ENCODE results near the gene SEPTIN5. TPM values are rescaled to one million over a fixed set of nuclear protein-coding genes. Genes with fewer than 3 reads are reported as not detected.

SEPTIN5 gene
- total RNA-seq, 1 experiment from 2014 or later: 46.2 TPM

DNA sequence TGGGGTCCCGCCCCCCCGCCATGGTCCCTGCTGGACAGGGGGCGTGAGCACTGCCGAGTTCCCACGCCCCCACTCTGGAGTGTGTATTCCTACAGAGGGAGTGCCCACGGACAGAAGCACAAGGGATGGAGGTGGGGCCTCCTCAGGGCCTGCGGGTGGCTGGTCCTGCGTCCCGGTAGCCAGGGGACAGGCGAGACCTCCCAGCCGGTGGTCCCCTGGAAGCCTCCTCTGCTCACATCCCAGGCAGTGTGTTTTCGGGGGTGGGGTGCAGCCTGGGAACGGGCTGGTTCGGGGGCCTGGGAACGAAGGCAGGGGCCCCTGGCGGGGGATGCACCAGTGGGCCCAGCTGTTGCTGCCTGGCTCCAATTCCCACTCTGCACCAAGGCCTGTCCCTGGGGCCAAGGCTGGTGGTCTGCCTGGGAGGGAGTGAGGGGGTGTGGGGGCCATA lies 25.2 kb downstream of the SEPTIN5 start:
- in situ Hi-C loops (cut with HindIII; ENCODE audit: low pct_unique_long_range_greater_than_20kb, low sequenced_read_pairs): no loop called here
- no peak for DNase-seq (ENCODE audit: low read depth)

DNA sequence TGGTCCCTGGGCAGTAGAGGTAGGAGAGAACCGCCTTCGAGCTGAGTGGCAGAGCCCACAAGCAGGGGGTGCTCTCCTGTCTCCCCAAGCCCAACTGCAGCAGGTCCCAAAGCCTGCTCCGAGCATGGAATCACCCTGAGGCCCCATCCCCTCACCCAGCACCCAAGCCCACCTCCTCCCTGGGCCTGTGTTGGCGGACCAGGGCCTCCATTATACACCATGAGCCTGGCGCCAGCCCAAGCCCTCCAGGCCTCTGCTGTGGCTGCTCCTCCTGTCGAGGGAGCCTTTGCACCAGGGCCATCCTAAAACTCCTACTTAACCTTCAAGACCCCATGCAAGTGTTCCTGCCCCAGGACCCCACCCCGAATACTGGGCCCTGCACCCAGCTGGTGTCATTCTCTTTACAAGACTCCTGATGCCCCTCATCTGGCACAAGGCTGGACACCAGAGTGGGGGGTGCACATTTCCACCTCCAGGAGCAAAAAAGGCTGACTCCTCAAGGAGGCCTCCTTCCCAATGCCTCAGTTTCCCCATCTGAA lies 25.7 kb downstream of the SEPTIN5 start:
- in situ Hi-C loops (cut with HindIII; ENCODE audit: low pct_unique_long_range_greater_than_20kb, low sequenced_read_pairs): no loop called here

DNA sequence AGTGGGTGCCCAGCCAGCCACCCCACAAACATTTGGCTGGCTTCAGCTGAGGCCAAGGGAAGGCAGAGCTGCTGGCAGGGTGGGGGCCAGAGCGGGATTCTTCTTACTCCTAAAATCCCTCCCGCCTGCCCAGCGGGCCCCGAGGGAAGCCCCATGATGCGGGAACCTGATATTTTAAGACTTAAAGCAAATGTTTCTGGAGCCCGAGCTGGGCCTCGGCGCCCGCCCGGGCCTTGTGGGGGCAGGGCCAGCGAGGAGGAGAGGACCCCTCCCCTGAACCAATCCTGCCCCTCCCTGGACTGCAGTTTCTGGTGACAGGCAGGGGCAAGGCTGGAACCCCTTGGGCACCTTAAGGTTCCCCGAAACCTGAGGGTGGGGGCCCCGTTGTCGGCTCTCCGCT lies 26.3 kb downstream of the SEPTIN5 start:
- no peak for DNase-seq (ENCODE audit: low read depth)
- in situ Hi-C loops (cut with HindIII; ENCODE audit: low pct_unique_long_range_greater_than_20kb, low sequenced_read_pairs): no loop called here

More for the DNA sequence above, 25.7 kb downstream of the SEPTIN5 start:
- DNase-seq (ENCODE audit: low read depth): no peak

DNA sequence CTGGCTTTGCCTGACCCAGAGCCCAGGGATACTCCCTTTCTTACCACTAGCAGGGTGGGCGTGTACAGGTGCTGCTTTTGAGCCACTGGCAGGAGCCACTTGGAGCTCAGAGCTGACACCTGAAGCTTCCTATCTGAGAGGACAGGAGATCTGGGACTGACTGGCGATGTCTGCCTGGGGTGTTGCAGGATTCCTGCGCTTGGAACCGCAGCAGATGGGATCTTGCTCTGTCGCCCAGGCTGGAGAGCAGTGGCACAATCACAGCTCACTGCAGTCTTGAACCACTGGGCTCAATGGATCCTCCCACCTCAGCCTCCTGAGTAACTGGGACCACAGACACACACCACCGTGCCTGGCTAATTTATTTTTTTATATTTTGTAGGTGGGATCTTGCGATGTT lies 26.8 kb downstream of the SEPTIN5 start:
- in situ Hi-C loops (cut with HindIII; ENCODE audit: low pct_unique_long_range_greater_than_20kb, low sequenced_read_pairs): no loop called here
- no peak for DNase-seq (ENCODE audit: low read depth)

DNA sequence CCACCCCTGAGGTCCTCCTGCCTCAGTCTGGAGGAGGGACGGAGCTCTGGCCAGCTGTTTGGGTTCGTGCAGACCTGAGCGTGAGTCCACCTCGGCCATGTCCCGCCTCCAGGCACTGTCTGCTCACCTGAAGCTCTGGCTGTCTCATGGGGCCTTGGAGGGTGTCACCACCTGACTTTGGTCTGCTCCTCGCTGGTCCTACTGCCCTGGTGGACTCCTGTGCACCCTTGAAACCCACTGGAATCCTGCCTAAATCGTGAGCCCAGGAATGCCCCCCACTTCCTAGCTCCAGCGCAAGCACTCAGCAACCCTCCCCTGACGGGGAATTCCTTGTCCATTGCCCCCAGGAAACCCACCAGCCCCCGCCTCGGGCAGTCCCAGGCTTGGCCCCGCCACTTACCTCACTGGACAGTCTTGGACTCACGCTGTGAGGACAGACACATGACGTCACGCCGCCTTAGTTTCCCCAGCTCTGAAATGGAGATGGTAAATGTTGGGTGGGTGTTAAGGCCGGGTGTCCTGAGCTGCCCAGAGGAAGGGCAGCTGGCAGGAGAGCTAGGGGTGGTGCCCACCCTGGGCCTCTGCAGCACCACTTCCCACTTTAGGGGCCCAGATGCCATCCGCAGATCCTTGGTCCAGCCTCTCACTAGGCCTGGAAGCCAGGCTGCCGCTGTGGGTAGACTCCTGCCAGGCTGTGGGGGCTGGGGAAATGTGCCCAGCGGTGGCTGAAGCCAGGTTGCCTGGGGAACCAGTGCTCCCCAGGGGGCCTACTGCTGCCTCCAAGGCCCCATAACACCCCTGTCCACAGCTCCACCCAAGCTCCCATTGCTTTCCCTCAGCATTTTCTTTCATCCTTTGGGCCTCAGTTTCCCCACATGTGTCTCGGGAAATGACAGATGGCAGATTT lies 28.1 kb downstream of the SEPTIN5 start:
- no peak for DNase-seq (ENCODE audit: low read depth)
- in situ Hi-C loops (cut with HindIII; ENCODE audit: low pct_unique_long_range_greater_than_20kb, low sequenced_read_pairs): no loop called here

DNA sequence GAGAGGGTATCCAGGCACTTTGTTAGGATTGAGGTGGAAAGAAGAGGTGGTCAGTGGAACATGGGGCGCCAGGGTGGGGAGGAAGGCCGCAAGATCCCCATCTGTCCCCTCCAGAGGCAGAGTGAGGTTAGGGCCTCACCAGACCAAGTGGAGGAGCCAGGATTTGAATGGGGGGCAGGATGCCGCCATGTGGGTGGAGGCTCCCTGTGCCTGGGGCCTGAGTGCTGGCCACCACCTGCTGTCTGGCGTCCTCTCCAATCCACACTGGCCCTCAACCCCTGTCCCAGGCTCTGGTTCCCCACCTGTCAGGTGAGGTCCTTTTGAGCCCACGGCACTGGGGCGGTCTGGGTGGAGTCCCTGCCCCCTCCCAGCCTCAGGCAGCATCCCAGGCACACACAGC lies 28.8 kb downstream of the SEPTIN5 start:
- DNase-seq (ENCODE audit: low read depth): no peak
- in situ Hi-C loops (cut with HindIII; ENCODE audit: low pct_unique_long_range_greater_than_20kb, low sequenced_read_pairs): no loop called here

DNA sequence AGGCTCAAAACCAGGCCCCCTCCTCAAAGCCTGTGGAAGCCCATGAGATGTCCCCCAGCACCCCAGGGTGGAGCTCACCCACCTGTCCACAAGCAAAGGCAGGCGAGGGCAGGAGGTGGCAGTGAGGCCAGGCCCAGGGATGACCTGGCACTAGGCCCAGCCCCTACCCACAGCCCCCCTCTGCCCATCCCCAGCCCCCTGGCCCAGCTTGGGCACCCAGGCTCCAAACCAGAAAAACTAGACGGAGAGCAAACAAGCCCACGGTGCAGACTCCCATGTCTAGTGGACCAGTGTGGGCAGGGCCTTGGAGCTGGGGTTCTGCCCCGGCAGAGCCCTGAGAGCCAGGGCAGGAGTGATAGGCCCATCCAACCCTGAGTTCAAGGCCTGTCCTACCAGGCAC lies 29.3 kb downstream of the SEPTIN5 start:
- no peak for DNase-seq (ENCODE audit: low read depth)
- in situ Hi-C loops (cut with HindIII; ENCODE audit: low pct_unique_long_range_greater_than_20kb, low sequenced_read_pairs): no loop called here

DNA sequence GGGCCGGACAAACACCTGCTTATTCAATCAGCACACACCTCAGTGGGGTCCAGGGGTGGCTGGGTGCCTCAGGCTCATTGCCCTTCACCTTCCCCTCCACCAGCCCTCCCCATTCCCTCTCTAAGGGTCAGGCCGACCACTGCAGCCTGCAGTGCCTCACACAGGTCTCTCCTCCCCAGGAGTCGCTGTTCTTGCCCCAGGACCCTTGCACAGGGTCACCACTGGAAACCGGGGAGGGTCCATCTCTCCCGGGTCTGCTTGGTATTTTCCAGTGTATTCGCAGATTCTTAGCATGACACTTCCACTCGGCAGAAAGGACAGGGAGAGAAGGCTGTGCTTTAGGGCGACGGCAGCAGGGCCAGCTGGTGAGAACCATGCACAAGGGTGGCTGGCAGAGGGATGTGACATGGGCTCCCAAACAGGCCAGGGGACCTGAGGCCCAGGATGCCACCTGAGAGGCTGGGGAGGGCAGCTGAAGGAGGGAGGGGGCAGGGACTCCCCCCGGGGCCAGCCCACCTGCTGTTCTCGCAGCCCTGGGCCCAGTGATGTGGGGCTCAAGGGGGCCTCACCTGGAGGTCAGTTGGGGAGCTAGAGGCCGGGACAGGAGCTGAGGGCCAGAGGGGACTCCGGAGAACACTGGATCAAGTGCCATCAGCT lies 30.2 kb downstream of the SEPTIN5 start:
- in situ Hi-C loops (cut with HindIII; ENCODE audit: low pct_unique_long_range_greater_than_20kb, low sequenced_read_pairs): no loop called here
- no peak for DNase-seq (ENCODE audit: low read depth)

DNA sequence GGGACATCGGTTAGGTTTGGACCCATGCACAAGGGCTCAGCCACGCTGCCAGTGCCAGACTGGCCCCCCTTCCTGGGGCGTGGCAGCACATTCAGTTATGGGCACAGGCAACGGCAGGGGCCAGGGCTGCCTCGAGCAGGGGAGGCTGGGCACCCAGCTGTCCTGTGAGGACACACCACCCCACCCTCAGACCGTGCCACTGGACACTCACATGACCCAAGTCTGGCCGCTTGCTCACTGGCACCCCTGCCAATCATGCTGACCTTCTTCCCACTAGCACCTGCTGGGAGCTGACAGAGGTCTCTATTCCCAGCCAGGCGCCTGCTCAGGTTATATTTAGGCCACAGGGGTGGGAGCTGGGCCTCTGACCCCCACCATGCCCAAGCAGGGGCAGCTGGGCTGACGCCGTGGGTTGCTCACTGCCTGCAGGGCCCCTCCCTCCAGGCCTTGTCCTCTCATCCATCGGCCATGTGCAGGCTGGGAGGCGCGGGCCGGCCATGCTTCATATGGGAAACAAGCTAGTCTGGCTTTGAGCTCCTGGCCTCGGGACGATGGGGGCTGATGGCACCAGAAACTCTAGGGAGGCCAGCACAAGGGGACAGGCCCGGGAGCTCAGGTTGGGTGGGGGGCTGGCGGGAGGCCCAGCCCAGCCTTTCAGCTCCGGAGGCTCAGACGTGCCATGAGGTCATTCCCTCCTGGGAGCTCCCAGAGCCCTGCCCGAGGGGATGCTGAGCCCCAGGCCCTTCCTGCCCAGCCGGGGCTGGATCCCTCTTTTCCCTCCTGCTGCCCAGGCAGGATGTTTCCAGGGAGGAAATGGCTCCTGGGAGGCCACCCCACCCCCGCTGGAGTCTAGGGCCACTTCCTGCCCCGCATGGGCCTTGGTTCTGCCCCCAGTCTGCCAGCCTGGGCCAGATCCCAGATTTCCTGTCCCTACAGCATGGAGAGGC lies 31.1 kb downstream of the SEPTIN5 start:
- in situ Hi-C loops (cut with HindIII; ENCODE audit: low pct_unique_long_range_greater_than_20kb, low sequenced_read_pairs): no loop called here
- no peak for DNase-seq (ENCODE audit: low read depth)

DNA sequence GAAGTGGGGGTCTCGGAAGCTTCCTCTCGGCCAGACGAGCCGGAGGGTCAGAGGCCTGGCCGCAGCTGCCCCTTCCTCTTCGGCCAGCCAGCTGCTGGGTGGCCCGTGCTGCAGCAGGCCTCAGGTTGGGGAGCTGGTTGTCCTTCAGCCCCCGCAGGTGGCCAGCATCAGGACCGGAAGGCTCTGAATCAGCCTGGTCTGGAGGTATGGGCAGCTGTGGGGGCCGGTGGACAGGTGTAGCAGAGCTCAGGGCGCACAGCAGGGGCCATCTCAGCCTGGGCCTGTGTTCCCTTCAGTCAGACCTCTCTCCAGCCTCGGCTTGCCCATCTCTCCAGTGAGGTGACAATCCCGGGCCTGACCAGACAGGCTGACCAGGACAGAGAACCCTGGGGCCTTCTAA lies 32.4 kb downstream of the SEPTIN5 start:
- DNase-seq (ENCODE audit: low read depth): no peak
- in situ Hi-C loops (cut with HindIII; ENCODE audit: low pct_unique_long_range_greater_than_20kb, low sequenced_read_pairs): no loop called here

DNA sequence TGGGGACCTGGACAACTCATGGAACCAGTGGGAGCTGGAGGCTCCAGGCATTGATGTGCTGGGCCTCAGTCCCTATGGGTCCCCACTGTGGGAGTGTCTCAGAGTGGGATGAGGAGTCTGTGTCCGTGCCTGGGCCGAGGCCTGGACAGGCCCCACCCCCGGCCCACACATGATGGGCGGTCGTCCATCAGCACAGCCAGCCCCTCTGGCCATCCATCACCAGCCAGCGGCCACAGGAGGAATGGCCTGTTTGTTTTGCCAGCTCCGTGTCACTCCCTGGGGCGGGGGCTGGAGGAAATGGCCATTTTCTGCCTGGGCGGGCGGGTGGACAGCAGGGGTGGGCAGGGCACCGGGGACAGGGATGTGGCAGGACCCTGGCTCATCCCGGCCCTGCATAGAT lies 33.2 kb downstream of the SEPTIN5 start:
- DNase-seq (ENCODE audit: low read depth): no peak
- in situ Hi-C loops (cut with HindIII; ENCODE audit: low pct_unique_long_range_greater_than_20kb, low sequenced_read_pairs): no loop called here

DNA sequence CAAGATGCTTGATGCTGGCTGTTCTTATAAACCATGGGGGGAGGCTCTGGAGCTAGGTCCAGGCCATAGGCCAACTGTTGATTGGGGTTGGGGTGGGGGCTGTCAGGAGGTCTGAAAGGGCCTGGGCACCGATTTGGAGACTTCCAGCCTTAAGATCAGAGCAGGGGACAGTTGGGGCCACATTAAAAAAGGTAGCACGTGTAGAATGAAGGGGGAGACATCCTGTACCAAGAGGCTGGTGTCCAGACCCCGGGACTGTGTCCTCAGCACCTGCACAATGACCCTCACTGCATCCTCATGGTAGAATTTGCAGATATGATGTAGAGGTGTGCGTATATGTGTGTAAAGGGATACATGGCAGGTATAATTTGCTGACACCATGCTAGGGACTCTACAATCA lies 33.8 kb downstream of the SEPTIN5 start:
- in situ Hi-C loops (cut with HindIII; ENCODE audit: low pct_unique_long_range_greater_than_20kb, low sequenced_read_pairs): no loop called here
- DNase-seq (ENCODE audit: low read depth): no peak

DNA sequence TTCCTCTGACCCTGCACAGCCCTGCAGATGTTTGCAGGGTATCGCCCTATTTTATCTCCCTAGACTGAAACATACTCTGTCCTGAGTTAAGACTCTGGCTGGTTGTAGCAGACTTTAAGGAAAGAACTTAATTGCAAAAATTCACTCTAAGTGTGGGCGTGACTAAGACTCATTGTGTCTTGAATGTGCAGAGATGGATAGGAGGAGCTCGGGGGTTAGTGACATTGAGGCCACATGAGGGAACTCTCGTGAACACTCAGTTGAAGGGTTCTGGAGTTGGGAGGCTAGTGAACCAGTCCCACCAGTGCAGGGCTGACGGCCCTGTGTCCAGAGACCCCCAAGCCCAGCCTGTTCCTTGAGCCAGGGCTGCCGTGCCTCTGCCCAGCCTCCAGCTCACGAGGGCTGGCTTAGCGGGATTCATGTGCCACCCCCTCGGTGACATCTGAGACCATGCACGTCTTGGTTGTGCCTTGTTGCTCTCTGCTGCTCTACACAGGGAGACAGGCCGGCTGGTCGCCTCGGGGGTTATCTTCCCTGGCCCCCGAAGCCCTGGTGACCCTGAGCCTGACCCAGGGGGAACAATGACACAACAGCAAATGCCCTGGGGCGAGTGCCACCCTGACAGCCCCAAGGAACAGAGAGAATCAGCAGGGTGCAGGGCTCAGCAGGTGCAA lies 34.8 kb downstream of the SEPTIN5 start:
- DNase-seq (ENCODE audit: low read depth): no peak
- in situ Hi-C loops (cut with HindIII; ENCODE audit: low pct_unique_long_range_greater_than_20kb, low sequenced_read_pairs): no loop called here

DNA sequence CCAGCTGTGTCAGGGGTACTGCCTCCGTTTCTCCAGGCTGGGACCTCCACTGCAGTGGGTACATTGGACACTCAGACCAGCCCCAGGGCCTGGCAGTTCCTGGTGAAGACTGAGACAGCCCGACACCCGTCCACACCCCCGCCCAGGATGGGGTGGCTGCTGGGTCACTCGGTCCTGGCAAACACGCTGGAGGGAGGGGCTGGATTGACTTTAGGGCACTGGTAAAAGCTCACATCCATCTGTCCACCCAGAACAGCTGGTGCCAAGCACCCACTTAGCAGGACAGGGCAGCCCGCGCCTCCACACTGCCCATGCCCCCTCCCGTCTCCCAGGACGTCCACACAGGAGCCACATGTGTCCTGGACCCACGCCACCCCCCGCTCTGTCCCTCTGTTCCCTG lies 35.6 kb downstream of the SEPTIN5 start:
- DNase-seq (ENCODE audit: low read depth): no peak
- in situ Hi-C loops (cut with HindIII; ENCODE audit: low pct_unique_long_range_greater_than_20kb, low sequenced_read_pairs): loop anchor here (10.0 kb wide), 2 partner anchors 85 to 175 kb away; no protein-coding TSS in a partner anchor

DNA sequence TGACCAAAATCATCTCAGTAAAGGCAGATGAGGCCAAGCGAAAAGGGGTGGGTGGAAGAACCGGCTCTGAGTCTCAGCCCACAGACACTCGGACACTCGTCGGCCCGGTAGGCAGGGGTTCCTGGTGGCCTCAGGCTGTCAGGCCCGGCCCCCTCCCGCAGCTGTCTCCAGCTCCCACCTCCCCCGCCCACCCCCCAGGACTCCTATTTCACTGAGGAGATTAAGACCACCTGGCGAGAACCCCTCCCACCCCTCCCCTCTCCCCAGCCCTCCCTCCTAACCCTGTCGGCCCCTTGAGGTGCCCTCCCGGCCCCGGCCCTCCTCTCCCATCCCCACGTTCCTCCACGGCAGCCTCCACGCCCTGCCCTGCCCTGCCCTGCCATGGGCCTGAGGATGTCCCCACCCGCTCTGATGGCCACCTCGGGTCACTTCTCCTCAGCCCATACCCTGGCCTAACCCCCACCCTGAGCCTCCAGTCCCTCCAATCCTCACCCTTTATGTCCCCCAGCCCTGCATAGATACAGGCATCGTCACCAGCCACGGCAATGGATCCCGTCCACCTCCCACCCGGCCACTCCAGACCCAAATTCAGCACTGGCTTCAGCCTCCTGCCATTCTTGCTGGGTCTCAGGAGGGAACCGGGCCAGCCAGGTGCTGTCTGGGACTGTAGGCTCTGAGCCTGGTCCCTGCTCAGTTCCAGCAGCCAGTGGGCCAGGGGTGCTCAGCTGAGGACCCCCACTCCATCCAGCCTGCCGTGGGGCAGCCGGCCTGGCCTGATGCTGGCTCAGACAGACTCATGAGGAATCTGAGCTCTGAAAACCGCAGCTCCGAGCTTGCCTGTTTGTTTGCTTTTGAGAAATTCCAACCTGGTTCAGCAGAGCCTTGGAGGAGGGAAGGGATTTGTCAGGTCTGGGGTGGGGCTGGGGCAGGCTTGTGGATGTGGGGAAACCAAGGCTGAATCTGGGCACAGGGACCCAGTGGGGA lies 36.5 kb downstream of the SEPTIN5 start:
- in situ Hi-C loops (cut with HindIII; ENCODE audit: low pct_unique_long_range_greater_than_20kb, low sequenced_read_pairs): loop anchor here (10.0 kb wide), 2 partner anchors 84 to 174 kb away; no protein-coding TSS in a partner anchor
- no peak for DNase-seq (ENCODE audit: low read depth)

DNA sequence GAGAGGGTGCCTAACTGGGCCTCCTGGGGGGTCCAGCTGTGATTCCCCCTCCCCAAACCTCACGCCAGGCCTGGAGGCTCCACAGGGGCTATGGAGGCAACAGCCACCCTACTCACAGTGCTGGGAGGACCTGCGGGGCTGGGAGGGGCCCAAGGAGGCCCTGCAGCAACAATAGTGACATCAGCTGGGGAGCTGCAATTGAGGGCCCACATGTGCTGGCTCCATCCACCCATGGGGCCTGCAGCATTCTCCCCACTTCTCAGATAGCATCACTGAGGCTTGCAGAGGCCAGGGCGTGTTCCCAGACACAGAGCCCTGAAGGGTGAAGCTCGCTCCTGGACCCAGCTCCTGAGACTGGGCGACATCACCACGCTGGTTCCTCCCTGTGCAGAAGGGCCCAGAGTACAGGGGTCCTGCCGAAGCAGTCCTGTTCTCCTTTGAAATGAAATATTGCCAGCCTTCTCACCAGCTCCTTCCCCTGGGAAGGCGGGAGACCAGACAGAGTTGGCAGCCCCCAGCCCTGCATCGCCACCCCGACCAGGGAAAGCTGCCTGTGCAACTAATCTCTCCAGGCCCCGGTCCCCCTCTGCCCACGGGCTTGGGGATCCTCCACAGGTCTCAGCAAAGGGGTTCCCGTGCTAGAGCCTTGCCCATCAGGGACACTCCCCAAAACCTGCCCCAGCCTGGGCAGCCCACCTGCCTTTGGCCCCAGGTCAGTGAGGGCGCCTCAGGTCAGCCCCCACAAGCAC lies 37.4 kb downstream of the SEPTIN5 start:
- in situ Hi-C loops (cut with HindIII; ENCODE audit: low pct_unique_long_range_greater_than_20kb, low sequenced_read_pairs): loop anchor here (10.0 kb wide), 2 partner anchors 83 to 173 kb away; no protein-coding TSS in a partner anchor
- no peak for DNase-seq (ENCODE audit: low read depth)

Measured in Caki2 (cell line).